SK-N-SH (cell line): ENCODE measurements around the gene RITA1. TPM values are rescaled to one million over a fixed set of nuclear protein-coding genes. Genes with fewer than 3 reads are reported as not detected.

Experiments used
- CTCF ChIA-PET: fragments of 300-600, 350-600 bp; formaldehyde crosslinking; extraction: SDS; loops from one replicate; lab custom pipeline; 2021; lab: Yijun Ruan, JAX
- POLR2A ChIA-PET: fragments of 350-600 bp; sonication (Branson Sonifier 250); formaldehyde crosslinking; extraction: SDS; loops from one replicate; lab custom pipeline; 2020; ENCODE audit warnings: antibody characterized with exemption, inconsistent platforms; lab: Yijun Ruan, JAX
- DNase-seq: peaks from one replicate; pipeline ENCODE4 v3.0.0; 2012
- H2AFZ ChIP-seq: fragments of 200-600 bp; sonication (generic); 2 replicates; pipeline ENCODE4 v1.8.1; 2016; ENCODE audit warnings: antibody characterized with exemption, mild to moderate bottlenecking, low read depth
- H3F3A ChIP-seq: fragments of 200-600 bp; sonication (generic); replicated peaks from 2 replicates; pipeline ENCODE3; 2016; ENCODE audit warnings: antibody characterized with exemption, mild to moderate bottlenecking; ENCODE audit not compliant: insufficient read depth
- H3K27ac ChIP-seq, 2 experiments: fragments of 200-500 bp in 1 of 2; fragments of 200-600 bp in 1 of 2; sonication (Bioruptor generic) in 1 of 2; sonication (generic), shearing (Covaris generic) in 1 of 2; 2 replicates each; pipeline versions ENCODE4 v1.5.1 to v1.6.1; 2014 to 2016; ENCODE audit warnings: low read depth in 2 of 2, inconsistent platforms in 1 of 2, low read length in 1 of 2, mild to moderate bottlenecking in 1 of 2, mixed read lengths in 1 of 2
- H3K27me3 ChIP-seq: fragments of 200-600 bp; sonication (generic), shearing (Covaris generic); 2 replicates; pipeline ENCODE4 v1.6.1; 2016; ENCODE audit warnings: mixed run types; ENCODE audit not compliant: insufficient read depth
- H3K36me3 ChIP-seq, 2 experiments: fragments of 200-500 bp in 1 of 2; fragments of 200-600 bp in 1 of 2; sonication (Bioruptor generic) in 1 of 2; sonication (generic) in 1 of 2; replicated peaks in 1 of 2; 2 replicates each; pipeline versions ENCODE3 to v1.5.1; 2014 to 2016; ENCODE audit warnings: low read length in 1 of 2, mild to moderate bottlenecking in 1 of 2; ENCODE audit not compliant: insufficient read depth in 2 of 2, control insufficient read depth in 1 of 2
- H3K4me1 ChIP-seq, 2 experiments: fragments of 200-500 bp in 1 of 2; fragments of 200-600 bp in 1 of 2; sonication (Bioruptor generic) in 1 of 2; sonication (generic), shearing (Covaris generic) in 1 of 2; 2 replicates each; pipeline versions ENCODE4 v1.5.1 to v1.6.1; 2014 to 2016; ENCODE audit warnings: low read depth in 1 of 2, low read length in 1 of 2, mixed run types in 1 of 2; ENCODE audit not compliant: insufficient read depth in 2 of 2, control insufficient read depth in 1 of 2
- H3K4me2 ChIP-seq: fragments of 200-600 bp; sonication (generic), shearing (Covaris generic); 2 replicates; pipeline ENCODE4 v1.6.1; 2017; ENCODE audit warnings: mixed run types
- H3K4me3 ChIP-seq, 2 experiments: fragments of 200-500 bp in 1 of 2; fragments of 200-600 bp in 1 of 2; sonication (Bioruptor generic) in 1 of 2; sonication (generic), shearing (Covaris generic) in 1 of 2; 2 replicates each; pipeline versions ENCODE4 v1.5.1 to v1.8.1; 2014 to 2016; ENCODE audit warnings: low read depth in 2 of 2, inconsistent platforms in 1 of 2, low read length in 1 of 2, mild to moderate bottlenecking in 1 of 2, mixed read lengths in 1 of 2, moderate library complexity in 1 of 2
- H3K79me2 ChIP-seq: fragments of 200-600 bp; sonication (generic); 2 replicates; pipeline ENCODE4 v1.8.1; 2017; ENCODE audit warnings: mild to moderate bottlenecking; ENCODE audit not compliant: insufficient read depth
- H3K9ac ChIP-seq: fragments of 200-600 bp; sonication (generic); 2 replicates; pipeline ENCODE4 v1.6.1; 2017; ENCODE audit warnings: mixed run types
- H3K9me2 ChIP-seq: fragments of 200-600 bp; sonication (generic); 2 replicates; pipeline ENCODE4 v1.6.1; 2017; ENCODE audit warnings: mixed run types
- H3K9me3 ChIP-seq: fragments of 200-600 bp; sonication (generic); 2 replicates; pipeline ENCODE4 v1.6.1; 2017; ENCODE audit warnings: mixed run types, mild to moderate bottlenecking, moderate library complexity
- H4K20me1 ChIP-seq: fragments of 200-600 bp; sonication (generic); 2 replicates; pipeline ENCODE4 v1.6.1; 2017; ENCODE audit warnings: mild to moderate bottlenecking, mixed run types; ENCODE audit not compliant: insufficient read depth
- CHD2 ChIP-seq: fragments of 150-350 bp; IDR thresholded peaks from 2 replicates; pipeline ENCODE4 v1.6.1; 2018; ENCODE audit warnings: low read length; ENCODE audit not compliant: partially characterized antibody
- ELF1 ChIP-seq: IDR thresholded peaks from 2 replicates; pipeline ENCODE4 v1.4.0; 2012
- EZH2phosphoT487 ChIP-seq: fragments of 200-600 bp; sonication (generic); IDR thresholded peaks from 2 replicates; pipeline ENCODE4 v1.6.1; 2017; ENCODE audit warnings: low read depth, mixed run types, mild to moderate bottlenecking, antibody characterized with exemption, moderate library complexity, borderline replicate concordance
- FOSL2 ChIP-seq: IDR thresholded peaks from 2 replicates; pipeline ENCODE4 v1.4.0; 2012; ENCODE audit warnings: low read depth, mild to moderate bottlenecking, moderate library complexity, borderline replicate concordance
- GATA2 ChIP-seq: sonication (generic); formaldehyde crosslinking; IDR thresholded peaks from 2 replicates; pipeline ENCODE4 v1.5.0; 2020; ENCODE audit warnings: mild to moderate bottlenecking, missing genetic modification reagents
- MEF2A ChIP-seq: IDR thresholded peaks from 2 replicates; pipeline ENCODE4 v1.4.0; 2012; ENCODE audit warnings: low read depth, borderline replicate concordance
- MXI1 ChIP-seq: IDR thresholded peaks from 2 replicates; pipeline ENCODE4 v1.6.1; 2012; ENCODE audit warnings: mild to moderate bottlenecking, low read depth, low read length, improper control_type of control experiment
- RCOR1 ChIP-seq: fragments of 150-350 bp; IDR thresholded peaks from 2 replicates; pipeline ENCODE4 v1.6.1; 2017; ENCODE audit warnings: antibody characterized with exemption, low read length
- RFX5 ChIP-seq: IDR thresholded peaks from 2 replicates; pipeline ENCODE4 v1.6.1; 2012; ENCODE audit warnings: mild to moderate bottlenecking, improper control_type of control experiment, low read length
- RXRA ChIP-seq: IDR thresholded peaks from 2 replicates; pipeline ENCODE4 v1.4.0; 2012; ENCODE audit warnings: low read depth, mild to moderate bottlenecking, borderline replicate concordance
- SIN3A ChIP-seq: IDR thresholded peaks from 2 replicates; pipeline ENCODE4 v1.6.1; 2012; ENCODE audit warnings: low read depth, mild to moderate bottlenecking, low read length, moderate library complexity, borderline replicate concordance
- TAF1 ChIP-seq: IDR thresholded peaks from 2 replicates; pipeline ENCODE4 v1.6.1; 2012; ENCODE audit warnings: low read depth, mild to moderate bottlenecking, low read length, moderate library complexity, borderline replicate concordance
- YY1 ChIP-seq: IDR thresholded peaks from 2 replicates; pipeline ENCODE4 v1.4.0; 2012; ENCODE audit warnings: low read depth, mild to moderate bottlenecking
- WGBS: methylation state at CpG from one replicate; pipeline ENCODE4 v1.1.6; 2017; ENCODE audit warnings: low lambda C conversion rate; 5-methylcytosine and 5-hydroxymethylcytosine counted together
- polyA plus RNA-seq, 3 experiments: library from polyadenylated mRNA; depleted of rRNA; stranded (reverse); fragments of >200 nt; gene quantifications; 2 replicates each; pipeline ENCODE4 v1.2.3, GENCODE V29; 2012
- TF ChIP-seq, protein P1 (sequence below): fragments of 150-350 bp; IDR thresholded peaks from 2 replicates; pipeline ENCODE4 v1.6.1; 2016; ENCODE audit warnings: mild to moderate bottlenecking, low read depth, low read length
- TF ChIP-seq, protein P2 (sequence below): fragments of 200-600 bp; sonication (generic); IDR thresholded peaks from 2 replicates; pipeline ENCODE4 v1.6.1; 2017; ENCODE audit warnings: antibody characterized with exemption, mild to moderate bottlenecking, moderate library complexity
- TF ChIP-seq, protein P3 (sequence below): IDR thresholded peaks from 2 replicates; pipeline ENCODE4 v1.6.1; 2012; ENCODE audit warnings: mild to moderate bottlenecking, low read depth, low read length, moderate library complexity

Gene RITA1
- polyA plus RNA-seq, 1 of the 3 experiments (the other 2 are of a cell fraction) = 21.1 TPM

DNA sequence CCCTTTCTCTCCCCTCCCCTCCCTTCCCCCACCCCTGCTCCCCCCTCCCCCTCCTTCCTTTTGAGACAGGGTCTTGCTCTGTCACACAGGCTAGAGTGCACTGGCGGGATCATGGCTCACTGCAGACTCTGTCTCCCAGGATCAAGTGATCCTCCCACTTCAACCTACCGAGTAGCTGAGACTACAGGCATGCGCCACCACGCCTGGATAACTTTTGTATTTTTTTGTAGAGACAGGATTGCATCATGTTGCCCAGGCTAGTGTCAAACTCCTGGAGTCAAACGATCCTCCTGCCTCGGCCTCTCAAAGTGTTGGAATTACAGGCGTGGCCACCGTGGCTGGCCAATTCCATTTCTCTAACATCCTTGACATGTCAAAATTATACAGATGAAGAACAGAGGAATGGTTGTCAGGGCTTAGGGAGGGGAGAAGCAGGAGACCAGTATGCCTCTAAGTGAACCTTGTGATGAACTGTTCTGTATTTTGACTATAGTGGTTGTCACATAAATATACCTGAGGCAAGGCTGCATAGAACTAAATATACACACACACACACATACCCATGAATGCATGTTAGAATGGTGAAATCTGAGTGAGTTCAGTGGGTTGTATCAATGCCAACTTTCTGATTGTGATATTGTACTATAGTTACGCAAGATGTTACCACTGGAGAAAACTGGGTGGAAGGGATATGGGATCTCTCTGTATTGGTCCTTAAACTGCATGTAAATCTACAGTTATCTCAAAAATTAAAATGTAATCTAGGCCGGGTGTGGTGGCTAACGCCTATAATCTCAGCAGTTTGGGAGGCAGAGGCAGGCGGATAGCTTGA lies 39.6 kb upstream of the RITA1 start:
- 82% methylated on average over 12 of the region's 12 CpGs for WGBS
- no peak overlapping the region for H3K27ac ChIP-seq
- no peaks in the 10 kb centered on the region for H4K20me1 ChIP-seq
- TF ChIP-seq SIN3A (no peak), ELF1 (no peak), YY1 (no peak), FOSL2 (no peak), RFX5 (no peak), MXI1 (no peak), GATA2 (CRISPR knock-in tag) (no peak), CHD2 (no peak), EZH2phosphoT487 (no peak), RXRA (no peak), TAF1 (no peak), MEF2A (no peak), RCOR1 (no peak)
- TF ChIP-seq, protein P1, sequence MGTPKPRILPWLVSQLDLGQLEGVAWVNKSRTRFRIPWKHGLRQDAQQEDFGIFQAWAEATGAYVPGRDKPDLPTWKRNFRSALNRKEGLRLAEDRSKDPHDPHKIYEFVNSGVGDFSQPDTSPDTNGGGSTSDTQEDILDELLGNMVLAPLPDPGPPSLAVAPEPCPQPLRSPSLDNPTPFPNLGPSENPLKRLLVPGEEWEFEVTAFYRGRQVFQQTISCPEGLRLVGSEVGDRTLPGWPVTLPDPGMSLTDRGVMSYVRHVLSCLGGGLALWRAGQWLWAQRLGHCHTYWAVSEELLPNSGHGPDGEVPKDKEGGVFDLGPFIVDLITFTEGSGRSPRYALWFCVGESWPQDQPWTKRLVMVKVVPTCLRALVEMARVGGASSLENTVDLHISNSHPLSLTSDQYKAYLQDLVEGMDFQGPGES = no peak
- TF ChIP-seq, protein P2, sequence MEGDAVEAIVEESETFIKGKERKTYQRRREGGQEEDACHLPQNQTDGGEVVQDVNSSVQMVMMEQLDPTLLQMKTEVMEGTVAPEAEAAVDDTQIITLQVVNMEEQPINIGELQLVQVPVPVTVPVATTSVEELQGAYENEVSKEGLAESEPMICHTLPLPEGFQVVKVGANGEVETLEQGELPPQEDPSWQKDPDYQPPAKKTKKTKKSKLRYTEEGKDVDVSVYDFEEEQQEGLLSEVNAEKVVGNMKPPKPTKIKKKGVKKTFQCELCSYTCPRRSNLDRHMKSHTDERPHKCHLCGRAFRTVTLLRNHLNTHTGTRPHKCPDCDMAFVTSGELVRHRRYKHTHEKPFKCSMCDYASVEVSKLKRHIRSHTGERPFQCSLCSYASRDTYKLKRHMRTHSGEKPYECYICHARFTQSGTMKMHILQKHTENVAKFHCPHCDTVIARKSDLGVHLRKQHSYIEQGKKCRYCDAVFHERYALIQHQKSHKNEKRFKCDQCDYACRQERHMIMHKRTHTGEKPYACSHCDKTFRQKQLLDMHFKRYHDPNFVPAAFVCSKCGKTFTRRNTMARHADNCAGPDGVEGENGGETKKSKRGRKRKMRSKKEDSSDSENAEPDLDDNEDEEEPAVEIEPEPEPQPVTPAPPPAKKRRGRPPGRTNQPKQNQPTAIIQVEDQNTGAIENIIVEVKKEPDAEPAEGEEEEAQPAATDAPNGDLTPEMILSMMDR = no peak
- TF ChIP-seq, protein P3, sequence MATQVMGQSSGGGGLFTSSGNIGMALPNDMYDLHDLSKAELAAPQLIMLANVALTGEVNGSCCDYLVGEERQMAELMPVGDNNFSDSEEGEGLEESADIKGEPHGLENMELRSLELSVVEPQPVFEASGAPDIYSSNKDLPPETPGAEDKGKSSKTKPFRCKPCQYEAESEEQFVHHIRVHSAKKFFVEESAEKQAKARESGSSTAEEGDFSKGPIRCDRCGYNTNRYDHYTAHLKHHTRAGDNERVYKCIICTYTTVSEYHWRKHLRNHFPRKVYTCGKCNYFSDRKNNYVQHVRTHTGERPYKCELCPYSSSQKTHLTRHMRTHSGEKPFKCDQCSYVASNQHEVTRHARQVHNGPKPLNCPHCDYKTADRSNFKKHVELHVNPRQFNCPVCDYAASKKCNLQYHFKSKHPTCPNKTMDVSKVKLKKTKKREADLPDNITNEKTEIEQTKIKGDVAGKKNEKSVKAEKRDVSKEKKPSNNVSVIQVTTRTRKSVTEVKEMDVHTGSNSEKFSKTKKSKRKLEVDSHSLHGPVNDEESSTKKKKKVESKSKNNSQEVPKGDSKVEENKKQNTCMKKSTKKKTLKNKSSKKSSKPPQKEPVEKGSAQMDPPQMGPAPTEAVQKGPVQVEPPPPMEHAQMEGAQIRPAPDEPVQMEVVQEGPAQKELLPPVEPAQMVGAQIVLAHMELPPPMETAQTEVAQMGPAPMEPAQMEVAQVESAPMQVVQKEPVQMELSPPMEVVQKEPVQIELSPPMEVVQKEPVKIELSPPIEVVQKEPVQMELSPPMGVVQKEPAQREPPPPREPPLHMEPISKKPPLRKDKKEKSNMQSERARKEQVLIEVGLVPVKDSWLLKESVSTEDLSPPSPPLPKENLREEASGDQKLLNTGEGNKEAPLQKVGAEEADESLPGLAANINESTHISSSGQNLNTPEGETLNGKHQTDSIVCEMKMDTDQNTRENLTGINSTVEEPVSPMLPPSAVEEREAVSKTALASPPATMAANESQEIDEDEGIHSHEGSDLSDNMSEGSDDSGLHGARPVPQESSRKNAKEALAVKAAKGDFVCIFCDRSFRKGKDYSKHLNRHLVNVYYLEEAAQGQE = no peak
- no peak overlapping the region for H3K4me2 ChIP-seq
- no peaks in the 10 kb centered on the region for H3K9me2 ChIP-seq
- POLR2A ChIA-PET = no interaction called here
- no peaks in the 10 kb centered on the region for H3K79me2 ChIP-seq
- CTCF ChIA-PET = interaction anchor here (0.7 to 1.3 kb wide), 2 partner anchors 10 to 97 kb away, joined by 4 read pairs; partner anchors contain the start of gene RASAL1
- no peaks in the 10 kb centered on the region for H3K36me3 ChIP-seq
- DNase-seq = no peak
- H3K4me3 ChIP-seq = no peak overlapping the region
- H3K9ac ChIP-seq = no peak overlapping the region
- H2AFZ ChIP-seq = no peak overlapping the region
- 0 out of 2 replicates have a peak, but pooled peaks cover 5% of the 10 kb centered on the region for H3K9me3 ChIP-seq
- H3K4me1 ChIP-seq = peaks cover 5 to 6% of the 10 kb centered on the region in 2 experiments; a peak in 2 of 4 replicates
- no peaks in the 10 kb centered on the region for H3K27me3 ChIP-seq
- H3F3A ChIP-seq = no peaks in the 10 kb centered on the region
